GM19043 (cell line): Measurements from ENCODE around the gene CACNA1A.
"Not testable (repeated sequence)": the region's sequence is repeated elsewhere in the genome, so short reads cannot be mapped to it uniquely, and the experiment has no call there.

ENCODE experiments used
- ATAC-seq: cut with Tn5 transposase; IDR thresholded peaks from one replicate; pipeline ENCODE4 v1.9.1; 2021; ENCODE audit warnings: low read depth; ENCODE audit not compliant: unreplicated experiment

The CACNA1A gene

DNA sequence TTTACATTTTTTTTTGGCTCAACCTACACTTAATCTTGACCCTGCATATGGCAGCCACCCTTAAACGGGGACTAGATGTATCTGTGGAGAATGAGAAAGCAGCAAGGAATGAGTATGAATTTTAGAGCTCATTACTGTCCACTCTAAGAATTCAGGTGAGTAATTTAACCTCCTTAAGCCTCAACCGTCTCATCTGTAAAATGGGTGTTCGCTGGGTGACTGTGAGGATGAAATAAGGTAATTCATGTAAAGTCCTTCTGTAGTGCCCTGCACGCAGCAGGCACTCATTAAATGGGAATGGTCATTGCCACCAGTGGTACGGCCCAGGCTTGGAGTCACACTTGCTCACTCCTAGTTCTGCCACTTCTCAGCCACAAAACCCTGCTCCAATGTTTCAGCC lies 135.3 kb downstream of the CACNA1A start:
- ATAC-seq, result no peak

DNA sequence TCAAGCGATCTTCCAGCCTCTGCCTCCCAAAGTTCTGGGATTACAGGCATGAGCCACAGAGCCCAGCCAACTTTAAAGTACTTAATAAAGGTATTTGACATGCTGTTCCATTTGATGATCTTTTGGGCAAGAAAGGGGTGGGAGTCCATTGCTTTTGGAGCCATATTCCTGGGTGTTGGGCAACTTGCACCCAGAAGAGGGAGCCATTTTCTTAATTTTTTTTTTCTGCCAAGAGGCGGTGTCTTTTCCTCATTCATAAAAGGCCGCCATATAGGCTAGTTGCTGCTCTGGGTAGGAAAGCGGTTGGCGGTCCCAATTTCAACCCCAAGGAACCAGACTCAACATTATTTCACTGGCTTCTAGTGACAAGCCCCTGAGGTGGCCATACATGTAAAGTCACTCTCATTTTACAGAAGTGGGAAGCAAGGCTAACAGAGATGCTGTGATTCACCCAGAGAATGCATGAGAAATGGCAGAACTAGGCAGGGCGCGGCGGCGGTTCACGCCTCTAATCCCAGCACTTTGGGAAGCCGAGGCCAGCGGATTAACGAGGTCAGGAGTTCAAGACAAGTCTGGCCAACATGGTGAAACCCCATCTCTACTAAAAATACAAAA lies 139.6 kb downstream of the CACNA1A start:
- ATAC-seq, result no peak

GRCh38 chr19:13363954-13364353 lies 142.3 kb downstream of the CACNA1A start:
- ATAC-seq, result no peak

- no peak for ATAC-seq
Measured at GRCh38 chr19:13363245-13363644, 143.0 kb downstream of the CACNA1A start.

- no peak for ATAC-seq
Measured at GRCh38 chr19:13362668-13363067, 143.6 kb downstream of the CACNA1A start.

GRCh38 chr19:13361726-13362125 lies 144.6 kb downstream of the CACNA1A start:
- ATAC-seq, result not testable (repeated sequence)

DNA sequence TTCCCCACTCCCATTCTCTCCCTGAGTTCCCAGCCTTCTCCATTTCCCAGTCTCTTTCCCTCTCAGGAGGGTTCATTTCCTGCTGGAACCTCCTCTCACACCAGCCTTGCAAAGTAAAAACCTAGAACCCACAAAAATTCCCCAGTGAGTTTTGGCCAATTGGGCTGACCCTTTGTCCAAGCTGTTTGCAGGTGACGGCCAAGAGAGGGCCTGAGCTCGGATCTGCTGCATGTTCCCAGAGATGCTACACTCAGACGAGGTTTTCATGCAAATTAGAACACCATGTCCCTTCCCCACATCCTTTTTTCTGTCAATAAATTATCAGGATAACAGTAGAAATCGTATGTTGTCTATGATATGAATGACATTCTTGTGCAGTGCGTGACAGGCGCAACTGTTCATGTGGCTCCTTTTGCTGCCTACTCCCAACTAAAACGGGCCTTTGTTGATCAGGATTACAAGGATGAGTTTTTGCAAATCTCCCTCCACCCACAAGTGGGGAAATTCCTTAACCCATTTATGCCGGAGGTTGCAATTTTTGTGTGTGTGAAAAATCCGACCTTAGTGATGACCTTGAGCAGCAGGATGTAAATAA lies 149.5 kb downstream of the CACNA1A start:
- ATAC-seq, result no peak

DNA sequence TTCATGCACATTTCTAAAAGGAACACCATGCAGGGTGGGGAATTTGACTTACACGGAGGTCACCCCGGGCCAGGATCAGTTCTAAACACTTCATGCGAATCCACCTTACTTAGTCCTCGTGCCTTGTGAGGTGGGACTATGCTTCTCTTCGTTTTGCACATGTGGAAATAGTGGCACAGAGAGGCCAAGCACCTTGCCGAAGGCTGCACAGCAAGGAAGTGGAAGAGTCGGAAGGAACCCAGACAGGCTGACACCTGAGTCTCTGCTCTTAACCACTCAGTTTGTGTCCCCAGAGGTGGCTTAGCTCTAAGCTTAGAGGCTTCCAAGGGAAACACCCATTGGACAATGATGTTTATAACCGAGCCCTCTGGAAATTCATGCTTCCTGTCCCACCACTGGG lies 150.1 kb downstream of the CACNA1A start:
- ATAC-seq, result no peak

- no peak for ATAC-seq
Measured at GRCh38 chr19:13355356-13355755, 150.9 kb downstream of the CACNA1A start.

GRCh38 chr19:13353625-13354024 lies 152.7 kb downstream of the CACNA1A start:
- no peak for ATAC-seq

GRCh38 chr19:13350759-13351158 lies 155.5 kb downstream of the CACNA1A start:
- ATAC-seq, result no peak

DNA sequence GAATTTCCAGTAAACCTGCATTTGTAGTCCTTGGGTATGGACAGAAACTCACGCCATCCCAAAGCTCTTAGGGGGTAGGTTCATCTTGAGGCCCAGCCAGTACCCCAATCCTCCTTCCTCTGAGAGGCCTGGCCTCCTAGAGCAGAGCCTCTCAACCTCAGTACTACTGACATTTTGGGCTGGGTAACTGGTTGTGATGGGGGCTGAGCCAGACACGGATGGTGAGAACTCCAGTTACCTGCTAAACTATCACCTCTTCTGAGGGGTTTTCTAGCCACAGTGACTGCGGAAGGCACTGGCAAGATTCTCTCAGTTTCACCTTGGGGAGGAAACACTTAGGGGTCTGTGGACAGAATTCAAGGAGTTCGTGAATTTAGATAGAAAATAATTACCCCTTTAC lies 156.2 kb downstream of the CACNA1A start:
- ATAC-seq, result no peak

GRCh38 chr19:13347367-13347766 lies 158.9 kb downstream of the CACNA1A start:
- ATAC-seq, result no peak

DNA sequence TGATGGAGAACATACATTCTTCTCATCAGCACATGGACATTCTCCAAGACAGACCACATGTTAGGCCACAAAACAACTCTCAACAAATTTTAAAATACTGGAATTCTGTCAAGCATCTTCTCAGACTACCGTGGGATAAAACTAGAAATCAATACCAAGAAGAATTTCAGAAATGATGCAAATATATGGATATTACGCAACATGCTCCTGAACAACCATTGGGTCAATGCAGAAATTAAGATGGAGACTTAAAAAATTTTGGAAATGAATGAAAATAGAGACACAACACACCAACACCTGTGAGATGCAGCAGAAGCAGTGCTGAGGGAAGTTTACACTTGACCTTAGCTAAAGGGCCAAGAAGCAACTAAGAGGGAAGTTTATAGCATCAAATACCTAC lies 162.8 kb downstream of the CACNA1A start:
- ATAC-seq, result no peak

DNA sequence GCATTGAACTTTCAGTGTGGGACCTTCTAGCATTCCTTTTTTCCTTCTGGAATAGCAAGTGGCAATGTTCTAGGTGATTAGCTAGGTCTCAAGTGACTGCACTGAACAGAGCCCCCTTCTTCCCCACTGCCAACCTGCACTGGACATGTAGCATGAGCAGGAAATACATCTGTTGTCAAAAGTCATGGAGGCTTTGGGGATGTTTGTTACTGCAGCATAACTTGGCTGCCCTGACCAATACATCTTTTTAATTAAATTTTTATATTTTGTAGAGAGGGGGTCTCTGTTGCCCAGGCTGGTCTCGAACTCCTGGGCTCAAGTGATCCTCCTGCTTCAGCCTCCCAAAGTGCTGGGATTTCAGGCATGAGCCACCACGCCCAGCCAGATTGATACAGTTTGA lies 163.6 kb downstream of the CACNA1A start:
- ATAC-seq, result no peak

DNA sequence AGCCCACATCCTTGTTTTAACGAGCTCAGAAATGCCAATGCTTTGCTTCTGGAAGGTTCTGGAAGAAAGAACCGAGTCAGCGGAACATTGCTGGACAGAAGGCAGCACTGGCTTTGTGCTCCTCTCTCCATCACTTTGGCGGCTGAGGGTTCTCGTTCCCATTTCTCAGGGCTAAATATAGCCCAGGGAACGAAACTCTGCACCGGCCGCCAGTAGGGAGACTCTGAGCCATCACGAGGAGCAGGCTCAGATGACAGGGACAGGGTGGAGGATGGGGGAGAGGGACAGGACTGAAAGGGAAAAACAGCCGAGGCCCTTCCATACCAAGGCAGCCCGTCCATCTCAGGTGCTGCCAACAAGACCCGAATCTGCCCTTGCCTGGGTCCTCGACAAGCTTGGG lies 166.4 kb downstream of the CACNA1A start:
- ATAC-seq, result no peak

DNA sequence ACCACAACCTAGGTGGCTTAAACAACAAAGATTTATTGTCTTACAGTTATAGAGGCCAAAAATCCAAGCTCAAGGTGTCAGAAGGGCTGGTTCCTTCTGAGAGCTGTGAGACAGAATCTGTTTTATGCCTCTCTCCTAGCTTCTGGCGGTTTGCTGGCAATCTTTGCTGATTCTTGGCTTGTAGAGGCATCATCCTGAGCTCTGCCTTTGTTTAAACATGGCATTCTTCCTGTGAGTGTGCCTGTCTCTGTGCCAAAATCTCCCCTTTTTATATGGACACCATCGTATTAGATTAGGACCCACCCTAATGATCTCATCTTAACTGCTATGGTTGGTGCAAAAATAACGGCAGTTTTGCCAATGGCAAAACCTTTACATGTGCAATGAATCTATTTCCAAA lies 169.1 kb downstream of the CACNA1A start:
- ATAC-seq, result no peak

DNA sequence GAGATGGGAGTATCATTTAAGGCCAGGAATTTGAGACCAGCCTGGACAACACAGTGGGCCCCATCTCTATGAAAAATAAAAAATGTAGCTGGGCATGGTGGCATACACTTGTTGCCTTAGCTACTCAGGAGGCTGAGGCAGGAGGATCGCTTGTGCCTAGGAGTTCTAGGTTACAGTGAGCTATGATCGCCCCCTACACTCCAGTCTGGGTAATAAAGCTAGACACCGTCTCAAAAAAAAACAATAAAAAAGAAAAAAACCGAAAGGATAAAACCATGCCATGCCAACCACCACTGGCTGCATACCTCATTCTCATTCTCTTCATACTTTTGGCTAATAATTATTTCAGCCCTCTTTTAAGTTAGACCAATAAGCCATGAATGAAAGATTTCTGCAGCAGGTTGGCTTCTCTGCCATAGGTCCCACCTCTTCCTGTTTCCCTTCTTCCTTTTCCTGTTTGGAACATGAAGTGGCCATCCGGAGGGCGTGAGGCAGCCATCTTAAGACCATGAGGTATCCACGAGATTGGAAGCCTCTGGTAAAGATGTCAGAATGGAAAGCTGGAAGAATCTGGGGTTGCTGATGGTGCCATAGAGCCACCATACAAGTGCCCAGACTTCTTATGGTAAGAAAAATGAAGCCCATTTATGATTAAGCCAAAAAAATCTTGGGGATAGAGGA lies 171.3 kb downstream of the CACNA1A start:
- ATAC-seq, result no peak

DNA sequence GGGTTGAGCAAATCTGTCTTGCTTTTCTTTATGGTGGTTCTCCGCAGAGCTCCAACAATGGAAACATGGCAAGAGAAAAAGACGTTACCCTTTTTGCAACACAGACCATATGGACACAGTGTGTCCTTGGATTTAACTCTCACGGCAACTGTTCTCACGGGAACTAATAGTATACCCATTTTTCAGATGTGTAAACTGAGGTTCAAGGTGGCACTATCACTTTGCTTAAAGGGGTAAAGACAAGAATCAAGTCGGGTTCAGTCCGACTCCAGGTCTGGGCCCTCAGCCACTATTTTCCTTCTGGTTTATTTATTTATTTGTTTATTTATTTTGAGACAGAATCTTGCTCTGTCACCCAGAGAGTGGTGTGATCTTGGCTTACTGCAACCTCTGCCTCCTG lies 176.0 kb downstream of the CACNA1A start:
- no peak for ATAC-seq

GRCh38 chr19:13329766-13330165 lies 176.5 kb downstream of the CACNA1A start:
- ATAC-seq, result no peak

DNA sequence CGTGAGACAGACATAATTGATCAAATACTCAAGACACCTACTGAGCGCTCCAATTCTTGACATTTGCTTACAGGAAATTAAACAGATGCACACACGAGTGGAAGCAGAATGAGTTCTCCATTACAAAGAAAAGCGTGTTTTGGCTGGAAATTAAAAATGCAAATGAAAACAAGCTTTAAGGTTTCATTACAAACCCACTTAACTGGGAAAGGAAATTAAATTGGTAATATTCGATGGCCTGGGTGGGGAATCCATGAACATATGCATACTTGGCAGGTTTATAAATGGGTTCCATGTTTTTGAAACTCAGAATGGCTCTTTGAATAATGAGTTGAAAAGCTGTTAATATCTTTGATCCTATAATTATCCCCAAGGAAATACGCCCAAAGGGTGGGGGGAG lies 178.0 kb downstream of the CACNA1A start:
- no peak for ATAC-seq

DNA sequence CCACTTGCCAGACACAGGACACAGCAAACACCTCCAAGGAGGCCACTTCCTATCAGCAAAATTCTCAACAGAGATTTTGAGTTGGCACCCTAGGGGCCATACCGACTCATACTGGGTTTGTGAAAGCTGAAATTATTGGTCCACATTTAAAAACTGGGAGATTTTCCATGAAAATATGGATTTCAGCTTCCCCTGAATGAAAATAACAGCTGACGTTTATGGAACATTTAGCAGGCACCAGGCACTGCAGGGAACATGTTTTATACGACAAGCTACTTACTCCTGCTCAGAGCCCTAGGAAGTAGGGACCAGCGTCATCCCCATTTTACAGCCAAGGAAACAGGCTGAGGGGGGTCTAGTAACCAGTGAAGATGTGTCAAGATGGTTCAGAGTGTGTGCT lies 186.8 kb downstream of the CACNA1A start:
- ATAC-seq, result no peak
